Retinal pigment epithelial cell (primary cell): ENCODE measurements around the gene GABBR2.
"Not testable (repeated sequence)": the region's sequence is repeated elsewhere in the genome, so short reads cannot be mapped to it uniquely, and the experiment has no call there.

ENCODE experiments used
- DNase-seq: peaks from one replicate; pipeline ENCODE4 v3.0.0-alpha.2; 2010; ENCODE audit warnings: low read depth
- H3K4me3 ChIP-seq: 2 replicates; pipeline ENCODE4 v1.5.1; 2011; ENCODE audit warnings: mild to moderate bottlenecking, low read length, control low read depth, moderate library complexity
- CTCF ChIP-seq: conservative IDR thresholded peaks from 2 replicates; pipeline ENCODE4 v1.5.1; 2011; ENCODE audit warnings: low read depth, low read length, control low read depth, inconsistent platforms

Gene GABBR2

DNA sequence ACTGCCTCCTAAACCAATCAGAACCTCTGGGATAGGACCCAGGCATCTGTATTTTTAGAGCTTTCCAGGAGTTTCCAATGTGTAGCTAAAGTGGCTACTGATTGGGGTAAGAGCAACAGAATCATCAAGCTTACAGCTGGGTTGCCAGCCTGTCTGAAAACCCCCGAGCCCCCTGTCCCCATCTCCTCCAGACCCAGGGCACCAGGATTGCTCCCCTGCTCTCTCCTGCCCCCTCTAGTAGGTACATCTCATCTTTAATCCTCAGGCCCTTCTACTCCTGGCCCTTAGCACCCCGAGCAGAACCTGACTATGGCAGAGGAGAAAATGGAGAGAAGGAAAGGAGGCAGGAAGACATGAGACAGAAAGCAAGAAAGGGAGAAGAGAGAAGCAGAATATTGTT lies 204.9 kb downstream of the GABBR2 start:
- TF ChIP-seq CTCF = no peak
- no peak overlapping the region for H3K4me3 ChIP-seq
- no peak for DNase-seq

GRCh38 chr9:98502976-98503325 lies 205.8 kb downstream of the GABBR2 start:
- no peak for TF ChIP-seq CTCF
- peak; percentile 39 for DNase-seq
- H3K4me3 ChIP-seq = no peak overlapping the region

DNA sequence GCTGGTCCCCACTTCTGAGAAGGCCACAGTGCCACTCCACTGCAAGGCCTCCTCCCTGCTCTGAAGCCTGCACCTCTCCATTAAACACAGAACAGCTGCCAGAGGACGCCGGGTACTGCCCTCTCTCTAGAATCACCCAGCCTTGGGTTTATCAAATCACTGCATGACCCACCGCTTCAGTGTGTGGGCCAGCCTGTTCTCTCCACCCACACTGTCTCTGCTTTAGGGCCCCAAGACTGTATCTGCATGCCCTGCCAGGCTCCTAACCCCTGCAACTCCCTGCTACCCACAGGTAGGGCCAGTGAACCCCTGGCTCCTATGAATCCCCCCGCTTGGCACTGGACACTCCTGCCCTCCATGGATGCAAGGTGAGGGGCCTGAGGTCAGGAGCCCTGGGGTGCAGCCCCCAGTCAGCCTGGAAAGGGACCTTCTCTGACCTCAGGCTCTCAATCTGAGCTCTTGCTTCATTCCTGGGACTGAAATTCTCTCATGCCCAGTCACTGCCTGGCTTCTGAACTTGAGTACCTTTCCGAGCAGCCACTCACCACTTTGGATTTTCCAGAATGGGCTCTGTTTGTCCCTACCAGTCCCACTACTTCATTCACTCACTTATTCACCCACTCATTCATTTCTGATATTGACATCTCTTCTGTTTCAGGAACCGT lies 206.3 kb downstream of the GABBR2 start:
- H3K4me3 ChIP-seq = no peak overlapping the region
- DNase-seq = no peak
- no peak for TF ChIP-seq CTCF

DNA sequence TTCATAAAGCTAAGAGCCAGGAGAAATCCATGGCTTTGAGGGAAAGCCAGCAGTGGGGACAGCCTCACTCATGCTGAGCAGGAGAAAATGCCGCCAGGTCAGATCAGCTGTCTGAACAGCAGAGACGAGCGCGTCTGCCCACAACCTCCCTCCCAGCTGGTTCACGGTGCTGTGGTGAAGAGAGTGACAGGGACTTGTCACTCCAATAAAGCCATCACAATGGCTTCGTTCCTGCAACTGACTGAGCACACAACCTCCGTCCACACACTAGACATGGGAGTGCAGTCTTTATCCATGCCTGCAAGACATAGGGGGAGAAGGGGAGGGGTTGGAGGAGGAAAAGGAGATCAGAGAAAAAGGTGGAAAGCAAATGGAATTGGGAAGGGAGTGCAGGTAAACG lies 206.9 kb downstream of the GABBR2 start:
- no peak overlapping the region for H3K4me3 ChIP-seq
- DNase-seq = no peak
- no peak for TF ChIP-seq CTCF

DNA sequence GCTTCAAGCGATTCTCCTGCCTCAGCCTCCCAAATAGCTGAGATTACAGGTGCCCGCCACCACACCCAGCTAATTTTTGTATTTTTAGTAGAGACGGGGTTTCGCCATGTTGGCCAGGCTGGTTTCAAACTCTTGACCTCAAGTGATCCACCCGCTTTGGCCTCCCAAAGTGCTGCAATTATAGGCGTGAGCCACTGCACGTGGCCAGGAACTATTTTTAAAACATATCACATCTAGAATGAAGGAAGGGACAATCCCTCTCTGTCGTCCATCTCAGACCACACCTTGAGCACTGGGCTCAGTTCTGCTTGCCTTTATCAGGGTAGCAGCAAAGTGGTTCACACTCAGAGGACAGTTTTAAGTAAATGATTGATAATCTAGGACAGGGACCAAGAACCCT lies 207.5 kb downstream of the GABBR2 start:
- H3K4me3 ChIP-seq, DNase-seq: not testable (repeated sequence)

DNA sequence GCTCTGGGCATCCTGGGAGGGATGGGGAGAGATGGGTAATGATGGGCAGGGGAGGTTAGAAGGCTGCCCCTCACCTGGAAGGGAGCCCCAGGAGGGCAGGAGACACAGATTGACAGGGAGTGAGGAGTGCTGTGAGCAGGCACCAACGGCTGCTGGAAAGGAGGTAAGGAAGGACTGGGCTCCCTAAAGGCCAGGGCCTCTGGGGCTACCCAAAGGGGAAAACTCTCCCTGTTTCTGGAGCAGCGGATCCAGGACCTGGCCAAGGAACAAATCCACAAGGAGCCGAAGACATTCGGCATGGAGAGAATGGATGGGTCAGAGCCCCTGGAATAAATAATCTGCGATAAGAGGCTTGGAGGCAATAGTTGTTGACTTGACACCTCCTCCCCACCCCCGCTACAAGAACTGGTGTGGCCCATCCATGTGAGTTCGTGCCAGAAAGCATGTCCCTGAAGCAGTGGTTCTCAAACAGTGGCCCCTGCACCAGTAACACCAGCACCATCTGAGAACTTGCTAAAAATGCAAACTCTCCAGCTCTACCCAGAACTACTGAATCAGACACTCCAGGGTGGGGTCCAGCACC lies 208.3 kb downstream of the GABBR2 start:
- H3K4me3 ChIP-seq = no peak overlapping the region
- no peak for TF ChIP-seq CTCF
- DNase-seq = no peak

DNA sequence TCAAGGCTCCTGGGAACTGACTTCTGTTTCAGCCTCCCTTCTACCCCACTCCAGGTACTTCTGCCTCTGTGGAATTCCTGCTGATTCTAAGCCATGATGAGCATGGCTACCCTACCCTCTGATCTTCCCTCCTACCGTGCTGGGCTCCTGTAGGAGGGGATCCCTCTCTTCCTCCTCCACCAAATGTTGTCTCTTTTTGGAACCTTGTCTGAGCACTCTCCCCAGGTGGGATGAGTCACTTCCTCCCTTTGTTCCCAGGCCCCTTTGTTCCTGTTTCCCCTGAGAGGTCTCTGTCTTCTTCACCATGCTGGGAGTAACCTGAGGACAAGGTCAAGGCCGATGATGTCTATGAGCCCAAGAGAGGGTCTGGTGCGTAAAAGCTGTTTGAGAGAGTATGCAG lies 213.2 kb downstream of the GABBR2 start:
- H3K4me3 ChIP-seq = no peak overlapping the region
- no peak for TF ChIP-seq CTCF
- DNase-seq = no peak
